ENCODE results near the gene CRACR2A. TPM values are rescaled to one million over a fixed set of nuclear protein-coding genes. Genes with fewer than 3 reads are reported as not detected.

CRACR2A gene
- total RNA-seq, 2 experiments from 2014 or later, result 28.2 to 31.1 TPM

DNA sequence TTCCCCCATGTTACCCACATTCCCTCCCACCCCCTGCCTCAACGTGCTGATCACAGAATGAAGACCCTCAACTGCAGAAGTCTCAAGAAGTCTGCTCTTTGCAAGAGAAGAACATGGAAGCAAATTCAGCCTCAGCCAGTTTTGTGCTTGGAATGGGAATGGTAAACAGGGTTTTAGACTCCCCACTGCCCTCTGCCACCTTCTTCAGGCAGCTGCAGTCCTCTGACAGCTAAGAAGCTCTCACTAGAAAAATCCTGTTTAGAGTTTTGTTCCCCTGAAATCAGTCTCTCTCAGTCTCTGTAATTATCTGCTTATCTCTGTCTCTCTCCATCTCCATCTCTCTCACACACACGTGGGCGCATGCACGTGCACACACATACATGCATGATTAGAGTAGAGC, 85.4 kb downstream of the CRACR2A start:
- no peak overlapping the region for H3K27ac ChIP-seq (ENCODE audit: low read depth, low read length, poor library complexity, severe bottlenecking)
- no peaks in the 10 kb centered on the region for H4K20me1 ChIP-seq (ENCODE audit: insufficient read depth, low read length)
- no peak overlapping the region for H3K4me3 ChIP-seq (ENCODE audit: low read depth, low read length, poor library complexity, severe bottlenecking)
- no peak for DNase-seq (ENCODE audit: low spot score)
- no peaks in the 10 kb centered on the region for H3K79me2 ChIP-seq (ENCODE audit: insufficient read depth, low read depth, low read length)
- H3K4me1 ChIP-seq (ENCODE audit: insufficient read depth, low read length, poor library complexity, severe bottlenecking), result no peaks in the 10 kb centered on the region
- no peak overlapping the region for H3K4me2 ChIP-seq (ENCODE audit: low read length)
- intact Hi-C loops (cut with micrococcal nuclease; ENCODE audit: unreplicated experiment), result no loop called here
- no peaks in the 10 kb centered on the region for H3K9me2 ChIP-seq (ENCODE audit: insufficient read depth, low read length)
- CTCF ChIA-PET (ENCODE audit: unreplicated experiment), result no interaction called here
- H2AFZ ChIP-seq (ENCODE audit: low read length), result no peak overlapping the region
- POLR2A ChIA-PET, result no interaction called here
- H3K9me3 ChIP-seq (ENCODE audit: low read length), result no peaks in the 10 kb centered on the region
- TF ChIP-seq, protein P1, sequence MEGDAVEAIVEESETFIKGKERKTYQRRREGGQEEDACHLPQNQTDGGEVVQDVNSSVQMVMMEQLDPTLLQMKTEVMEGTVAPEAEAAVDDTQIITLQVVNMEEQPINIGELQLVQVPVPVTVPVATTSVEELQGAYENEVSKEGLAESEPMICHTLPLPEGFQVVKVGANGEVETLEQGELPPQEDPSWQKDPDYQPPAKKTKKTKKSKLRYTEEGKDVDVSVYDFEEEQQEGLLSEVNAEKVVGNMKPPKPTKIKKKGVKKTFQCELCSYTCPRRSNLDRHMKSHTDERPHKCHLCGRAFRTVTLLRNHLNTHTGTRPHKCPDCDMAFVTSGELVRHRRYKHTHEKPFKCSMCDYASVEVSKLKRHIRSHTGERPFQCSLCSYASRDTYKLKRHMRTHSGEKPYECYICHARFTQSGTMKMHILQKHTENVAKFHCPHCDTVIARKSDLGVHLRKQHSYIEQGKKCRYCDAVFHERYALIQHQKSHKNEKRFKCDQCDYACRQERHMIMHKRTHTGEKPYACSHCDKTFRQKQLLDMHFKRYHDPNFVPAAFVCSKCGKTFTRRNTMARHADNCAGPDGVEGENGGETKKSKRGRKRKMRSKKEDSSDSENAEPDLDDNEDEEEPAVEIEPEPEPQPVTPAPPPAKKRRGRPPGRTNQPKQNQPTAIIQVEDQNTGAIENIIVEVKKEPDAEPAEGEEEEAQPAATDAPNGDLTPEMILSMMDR (conservative IDR thresholded peaks at IDR 0.05; ENCODE audit: low read length), result no peak
- TF ChIP-seq EZH2phosphoT487 (IDR thresholded peaks at IDR 0.05; ENCODE audit: borderline replicate concordance, low read depth, low read length), result no peak
- BruUV-seq (replicated peaks), result no TSS peak
- H3K36me3 ChIP-seq (ENCODE audit: insufficient read depth, low read length), result peaks cover 80% of the 10 kb centered on the region

- Histone ChIP-seq H4K20me1 (ENCODE audit: insufficient read depth, low read length) (no peaks in the 10 kb centered on the region), H2AFZ (ENCODE audit: low read length) (no peak overlapping the region), H3K4me3 (ENCODE audit: low read depth, low read length, poor library complexity, severe bottlenecking) (no peak overlapping the region), H3K36me3 (ENCODE audit: insufficient read depth, low read length) (peaks cover 76% of the 10 kb centered on the region), H3K4me2 (ENCODE audit: low read length) (no peak overlapping the region), H3K27ac (ENCODE audit: low read depth, low read length, poor library complexity, severe bottlenecking) (no peak overlapping the region), H3K9me3 (ENCODE audit: low read length) (no peaks in the 10 kb centered on the region), H3K9me2 (ENCODE audit: insufficient read depth, low read length) (no peaks in the 10 kb centered on the region), H3K4me1 (ENCODE audit: insufficient read depth, low read length, poor library complexity, severe bottlenecking) (no peaks in the 10 kb centered on the region), H3K79me2 (ENCODE audit: insufficient read depth, low read depth, low read length) (no peaks in the 10 kb centered on the region)
- ChIA-PET CTCF (ENCODE audit: unreplicated experiment) (no interaction called here), POLR2A (no interaction called here)
- no peak for DNase-seq (ENCODE audit: low spot score)
- no peak for TF ChIP-seq EZH2phosphoT487 (IDR thresholded peaks at IDR 0.05; ENCODE audit: borderline replicate concordance, low read depth, low read length)
- TF ChIP-seq, protein P1 (conservative IDR thresholded peaks at IDR 0.05; ENCODE audit: low read length), result no peak
- BruUV-seq (replicated peaks), result no TSS peak
- intact Hi-C loops (cut with micrococcal nuclease; ENCODE audit: unreplicated experiment), result no loop called here
Measured at GRCh38 chr12:3666441-3666840, 86.5 kb downstream of the CRACR2A start.

GRCh38 chr12:3662521-3662921, 90.4 kb downstream of the CRACR2A start:
- intact Hi-C loops (cut with micrococcal nuclease; ENCODE audit: unreplicated experiment), result no loop called here
- Histone ChIP-seq H3K4me1 (ENCODE audit: insufficient read depth, low read length, poor library complexity, severe bottlenecking) (no peaks in the 10 kb centered on the region), H3K36me3 (ENCODE audit: insufficient read depth, low read length) (peaks cover 61% of the 10 kb centered on the region), H3K27ac (ENCODE audit: low read depth, low read length, poor library complexity, severe bottlenecking) (no peak overlapping the region), H4K20me1 (ENCODE audit: insufficient read depth, low read length) (no peaks in the 10 kb centered on the region), H2AFZ (ENCODE audit: low read length) (no peak overlapping the region), H3K4me2 (ENCODE audit: low read length) (no peak overlapping the region), H3K9me3 (ENCODE audit: low read length) (no peaks in the 10 kb centered on the region), H3K4me3 (ENCODE audit: low read depth, low read length, poor library complexity, severe bottlenecking) (no peak overlapping the region), H3K9me2 (ENCODE audit: insufficient read depth, low read length) (no peaks in the 10 kb centered on the region), H3K79me2 (ENCODE audit: insufficient read depth, low read depth, low read length) (no peaks in the 10 kb centered on the region)
- DNase-seq (ENCODE audit: low spot score), result no peak
- TF ChIP-seq, protein P1 (conservative IDR thresholded peaks at IDR 0.05; ENCODE audit: low read length), result no peak
- no peak for TF ChIP-seq EZH2phosphoT487 (IDR thresholded peaks at IDR 0.05; ENCODE audit: borderline replicate concordance, low read depth, low read length)
- ChIA-PET POLR2A (no interaction called here), CTCF (ENCODE audit: unreplicated experiment) (no interaction called here)
- no TSS peak for BruUV-seq (replicated peaks)
